HL-60 (cell line): ENCODE data around the gene MEPCE.

ENCODE experiments used
- DNase-seq, 2 experiments: peaks; one replicate each; pipeline ENCODE4 v3.0.0-alpha.2; 2010 to 2020; ENCODE audit warnings: low read depth in 1 of 2, low spot score in 1 of 2
- H3K27ac ChIP-seq: fragments of 250-450 bp; sonication (Bioruptor Pico); replicated peaks from 2 replicates; pipeline ENCODE4 v1.5.1; 2020; ENCODE audit warnings: mild to moderate bottlenecking, moderate library complexity
- H3K27me3 ChIP-seq: fragments of 250-450 bp; sonication (Bioruptor Pico); 2 replicates; pipeline ENCODE4 v1.5.1; 2021; ENCODE audit warnings: mild to moderate bottlenecking, moderate library complexity; ENCODE audit not compliant: insufficient read depth, poor library complexity, severe bottlenecking
- H3K4me3 ChIP-seq: replicated peaks from 2 replicates; pipeline ENCODE4 v1.5.1; 2011; ENCODE audit warnings: mild to moderate bottlenecking, control low read depth, low read length; ENCODE audit not compliant: insufficient read depth
- GABPA ChIP-seq: IDR thresholded peaks from 2 replicates; pipeline ENCODE4 v1.6.1; 2012; ENCODE audit warnings: low read depth
- POLR2AphosphoS5 ChIP-seq: IDR thresholded peaks from 2 replicates; pipeline ENCODE4 v1.6.1; 2012; ENCODE audit warnings: low read depth
- SPI1 ChIP-seq: IDR thresholded peaks from 2 replicates; pipeline ENCODE4 v1.6.1; 2012; ENCODE audit warnings: low read depth, mild to moderate bottlenecking, borderline replicate concordance
- TF ChIP-seq, protein P1 (sequence below): IDR thresholded peaks from one replicate; pipeline ENCODE4 v1.5.1; 2011; ENCODE audit warnings: low read length, control low read depth, inconsistent platforms; ENCODE audit not compliant: insufficient read depth
- TF ChIP-seq, protein P2 (sequence below): IDR thresholded peaks from 2 replicates; pipeline ENCODE4 v1.6.1; 2012; ENCODE audit warnings: low read depth; ENCODE audit not compliant: insufficient replicate concordance

MEPCE gene

DNA sequence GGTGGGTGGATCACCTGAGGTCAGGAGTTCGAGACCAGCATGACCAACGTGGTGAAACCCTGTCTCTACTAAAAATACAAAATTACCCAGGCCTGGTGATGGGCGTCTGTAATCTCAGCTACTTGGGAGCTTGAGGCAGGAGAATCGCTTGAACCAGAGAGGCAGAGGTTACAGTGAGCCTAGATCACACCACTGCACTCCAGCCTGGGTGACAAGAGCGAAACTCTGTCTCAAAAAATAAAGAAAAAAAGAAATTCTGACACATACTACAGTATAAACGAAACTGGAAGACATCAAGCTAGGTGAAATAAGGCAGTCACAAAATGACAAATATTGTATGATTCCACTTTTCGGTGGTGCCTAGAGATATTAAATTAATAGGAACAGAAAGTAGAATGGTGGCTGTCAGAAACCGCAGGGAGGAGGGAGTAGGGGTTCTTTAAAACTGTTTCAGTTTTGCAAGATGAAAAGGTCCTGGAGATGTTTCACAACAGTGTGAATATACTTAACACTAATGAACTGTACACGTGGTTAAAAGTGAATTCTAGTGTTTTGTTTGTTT is 33.1 kb upstream of the MEPCE start:
- peak; percentile 57 to 78 for DNase-seq
- TF ChIP-seq SPI1 (peak; percentile 21; the same call in 1 of the 2 replicates), GABPA (no peak), POLR2AphosphoS5 (no peak; the same call in 1 of the 2 replicates)
- TF ChIP-seq, protein P1, sequence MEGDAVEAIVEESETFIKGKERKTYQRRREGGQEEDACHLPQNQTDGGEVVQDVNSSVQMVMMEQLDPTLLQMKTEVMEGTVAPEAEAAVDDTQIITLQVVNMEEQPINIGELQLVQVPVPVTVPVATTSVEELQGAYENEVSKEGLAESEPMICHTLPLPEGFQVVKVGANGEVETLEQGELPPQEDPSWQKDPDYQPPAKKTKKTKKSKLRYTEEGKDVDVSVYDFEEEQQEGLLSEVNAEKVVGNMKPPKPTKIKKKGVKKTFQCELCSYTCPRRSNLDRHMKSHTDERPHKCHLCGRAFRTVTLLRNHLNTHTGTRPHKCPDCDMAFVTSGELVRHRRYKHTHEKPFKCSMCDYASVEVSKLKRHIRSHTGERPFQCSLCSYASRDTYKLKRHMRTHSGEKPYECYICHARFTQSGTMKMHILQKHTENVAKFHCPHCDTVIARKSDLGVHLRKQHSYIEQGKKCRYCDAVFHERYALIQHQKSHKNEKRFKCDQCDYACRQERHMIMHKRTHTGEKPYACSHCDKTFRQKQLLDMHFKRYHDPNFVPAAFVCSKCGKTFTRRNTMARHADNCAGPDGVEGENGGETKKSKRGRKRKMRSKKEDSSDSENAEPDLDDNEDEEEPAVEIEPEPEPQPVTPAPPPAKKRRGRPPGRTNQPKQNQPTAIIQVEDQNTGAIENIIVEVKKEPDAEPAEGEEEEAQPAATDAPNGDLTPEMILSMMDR, result no peak
- TF ChIP-seq, protein P2, sequence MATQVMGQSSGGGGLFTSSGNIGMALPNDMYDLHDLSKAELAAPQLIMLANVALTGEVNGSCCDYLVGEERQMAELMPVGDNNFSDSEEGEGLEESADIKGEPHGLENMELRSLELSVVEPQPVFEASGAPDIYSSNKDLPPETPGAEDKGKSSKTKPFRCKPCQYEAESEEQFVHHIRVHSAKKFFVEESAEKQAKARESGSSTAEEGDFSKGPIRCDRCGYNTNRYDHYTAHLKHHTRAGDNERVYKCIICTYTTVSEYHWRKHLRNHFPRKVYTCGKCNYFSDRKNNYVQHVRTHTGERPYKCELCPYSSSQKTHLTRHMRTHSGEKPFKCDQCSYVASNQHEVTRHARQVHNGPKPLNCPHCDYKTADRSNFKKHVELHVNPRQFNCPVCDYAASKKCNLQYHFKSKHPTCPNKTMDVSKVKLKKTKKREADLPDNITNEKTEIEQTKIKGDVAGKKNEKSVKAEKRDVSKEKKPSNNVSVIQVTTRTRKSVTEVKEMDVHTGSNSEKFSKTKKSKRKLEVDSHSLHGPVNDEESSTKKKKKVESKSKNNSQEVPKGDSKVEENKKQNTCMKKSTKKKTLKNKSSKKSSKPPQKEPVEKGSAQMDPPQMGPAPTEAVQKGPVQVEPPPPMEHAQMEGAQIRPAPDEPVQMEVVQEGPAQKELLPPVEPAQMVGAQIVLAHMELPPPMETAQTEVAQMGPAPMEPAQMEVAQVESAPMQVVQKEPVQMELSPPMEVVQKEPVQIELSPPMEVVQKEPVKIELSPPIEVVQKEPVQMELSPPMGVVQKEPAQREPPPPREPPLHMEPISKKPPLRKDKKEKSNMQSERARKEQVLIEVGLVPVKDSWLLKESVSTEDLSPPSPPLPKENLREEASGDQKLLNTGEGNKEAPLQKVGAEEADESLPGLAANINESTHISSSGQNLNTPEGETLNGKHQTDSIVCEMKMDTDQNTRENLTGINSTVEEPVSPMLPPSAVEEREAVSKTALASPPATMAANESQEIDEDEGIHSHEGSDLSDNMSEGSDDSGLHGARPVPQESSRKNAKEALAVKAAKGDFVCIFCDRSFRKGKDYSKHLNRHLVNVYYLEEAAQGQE, result no peak
- Histone ChIP-seq H3K27ac (peak overlapping the region; percentile 69), H3K4me3 (no peak overlapping the region), H3K27me3 (no peaks in the 10 kb centered on the region)

DNA sequence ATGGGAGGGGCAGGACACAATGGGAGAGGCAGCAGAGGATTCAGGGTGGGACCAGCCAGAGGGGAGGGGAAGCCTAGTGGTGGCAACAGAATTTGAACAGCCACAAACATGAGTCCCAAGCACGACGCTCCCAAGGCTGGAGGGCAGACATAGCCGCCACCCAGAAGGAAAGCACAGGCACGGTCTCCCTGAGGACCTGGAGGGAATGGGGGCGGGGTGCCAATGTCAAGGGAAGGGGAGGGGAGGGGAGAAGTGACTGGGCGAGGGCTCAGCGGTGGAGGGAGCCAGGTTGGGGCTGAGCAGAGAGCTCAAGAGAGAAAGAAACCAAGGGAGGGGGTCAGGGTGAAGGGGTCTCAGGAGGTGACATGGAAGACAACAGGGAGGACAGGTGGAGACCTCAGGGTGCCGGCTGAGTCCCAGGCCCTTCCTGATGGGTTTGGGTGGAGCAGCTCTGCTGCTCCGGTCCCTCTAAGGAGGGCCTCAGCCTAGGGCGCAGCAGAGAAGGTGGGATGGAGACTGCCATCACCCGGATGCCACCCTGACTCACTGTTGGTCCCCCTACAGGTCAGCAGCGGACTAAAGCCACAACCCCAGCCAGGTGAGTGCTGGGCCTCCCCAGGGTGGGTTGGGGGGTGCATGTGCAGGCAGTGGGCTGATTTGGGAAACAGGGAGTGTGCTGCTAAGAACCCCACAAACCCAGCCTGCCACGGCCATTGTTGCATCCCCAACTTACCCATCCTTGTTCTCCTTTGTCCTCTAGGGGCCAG is 32.1 kb upstream of the MEPCE start:
- Histone ChIP-seq H3K27ac (peak overlapping the region; percentile 69), H3K4me3 (no peak overlapping the region), H3K27me3 (no peaks in the 10 kb centered on the region)
- TF ChIP-seq, protein P2, result no peak
- TF ChIP-seq GABPA (no peak), POLR2AphosphoS5 (no peak), SPI1 (no peak)
- TF ChIP-seq, protein P1, result no peak
- DNase-seq, result peak in 1 of 2 experiments; percentile 24

DNA sequence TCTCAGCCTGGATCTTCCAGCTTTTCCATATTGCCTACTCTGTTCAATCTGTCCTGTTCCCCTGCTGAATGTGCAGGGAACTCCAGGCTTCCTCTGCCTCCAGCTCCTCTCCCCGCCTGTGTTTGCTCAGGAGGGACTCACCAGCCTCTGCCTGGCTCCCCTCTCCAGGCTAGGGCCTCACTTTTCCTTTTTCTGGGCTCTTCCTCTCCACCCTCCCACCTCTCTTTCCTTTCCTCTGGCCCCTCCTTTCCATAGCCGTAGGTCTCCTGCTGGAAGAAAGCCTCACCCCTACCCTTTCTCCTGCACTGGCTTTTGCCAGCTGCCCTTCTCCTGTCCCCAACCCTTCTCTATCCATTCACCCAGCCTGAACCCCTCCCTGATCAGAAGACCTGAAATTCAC is 31.4 kb upstream of the MEPCE start:
- TF ChIP-seq, protein P1, result no peak
- TF ChIP-seq POLR2AphosphoS5, result no peak
- TF ChIP-seq, protein P2, result no peak
- no peak for TF ChIP-seq GABPA
- H3K27me3 ChIP-seq, result no peaks in the 10 kb centered on the region
- no peak for DNase-seq
- no peak overlapping the region for H3K27ac ChIP-seq
- H3K4me3 ChIP-seq, result no peak overlapping the region
